ENCODE results near the gene HMCN2.

DNA sequence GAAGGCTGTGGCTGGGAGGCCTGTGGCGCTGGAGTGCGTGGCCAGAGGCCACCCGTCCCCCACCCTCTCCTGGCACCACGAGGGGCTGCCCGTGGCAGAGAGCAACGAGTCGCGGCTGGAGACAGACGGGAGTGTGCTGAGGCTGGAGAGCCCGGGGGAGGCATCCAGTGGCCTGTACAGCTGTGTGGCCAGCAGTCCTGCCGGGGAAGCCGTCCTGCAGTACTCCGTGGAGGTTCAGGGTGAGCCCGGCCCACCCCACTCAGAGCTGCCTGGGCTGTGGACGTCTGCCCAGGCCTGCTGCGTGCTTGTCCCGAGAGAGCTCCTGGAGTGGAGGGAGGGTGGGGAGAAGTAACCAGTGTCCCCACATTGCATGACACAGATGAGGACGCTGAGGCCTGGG, 89.2 kb downstream of the HMCN2 start:
- TF ChIP-seq POLR2AphosphoS5 (IDR thresholded peaks at IDR 0.05; ENCODE audit: low read depth, low read length) (no peak), YY1 (IDR thresholded peaks at IDR 0.05; ENCODE audit: low read depth) (no peak), EZH2phosphoT487 (IDR thresholded peaks at IDR 0.05; ENCODE audit: borderline replicate concordance, low read depth) (no peak), MEF2A (IDR thresholded peaks at IDR 0.05; ENCODE audit: borderline replicate concordance, low read depth) (no peak), RAD21 (IDR thresholded peaks at IDR 0.05; ENCODE audit: low read length) (no peak), FOSL2 (IDR thresholded peaks at IDR 0.05; ENCODE audit: borderline replicate concordance, low read depth) (no peak), EP300 (IDR thresholded peaks at IDR 0.05; ENCODE audit: borderline replicate concordance in 1 of 2, low read depth in 1 of 2, low read length in 1 of 2) (no peak), RFX5 (IDR thresholded peaks at IDR 0.05; ENCODE audit: low read length) (no peak)
- TF ChIP-seq, protein P1, sequence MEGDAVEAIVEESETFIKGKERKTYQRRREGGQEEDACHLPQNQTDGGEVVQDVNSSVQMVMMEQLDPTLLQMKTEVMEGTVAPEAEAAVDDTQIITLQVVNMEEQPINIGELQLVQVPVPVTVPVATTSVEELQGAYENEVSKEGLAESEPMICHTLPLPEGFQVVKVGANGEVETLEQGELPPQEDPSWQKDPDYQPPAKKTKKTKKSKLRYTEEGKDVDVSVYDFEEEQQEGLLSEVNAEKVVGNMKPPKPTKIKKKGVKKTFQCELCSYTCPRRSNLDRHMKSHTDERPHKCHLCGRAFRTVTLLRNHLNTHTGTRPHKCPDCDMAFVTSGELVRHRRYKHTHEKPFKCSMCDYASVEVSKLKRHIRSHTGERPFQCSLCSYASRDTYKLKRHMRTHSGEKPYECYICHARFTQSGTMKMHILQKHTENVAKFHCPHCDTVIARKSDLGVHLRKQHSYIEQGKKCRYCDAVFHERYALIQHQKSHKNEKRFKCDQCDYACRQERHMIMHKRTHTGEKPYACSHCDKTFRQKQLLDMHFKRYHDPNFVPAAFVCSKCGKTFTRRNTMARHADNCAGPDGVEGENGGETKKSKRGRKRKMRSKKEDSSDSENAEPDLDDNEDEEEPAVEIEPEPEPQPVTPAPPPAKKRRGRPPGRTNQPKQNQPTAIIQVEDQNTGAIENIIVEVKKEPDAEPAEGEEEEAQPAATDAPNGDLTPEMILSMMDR (IDR thresholded peaks at IDR 0.05) = no peak
- TF ChIP-seq, protein P2, sequence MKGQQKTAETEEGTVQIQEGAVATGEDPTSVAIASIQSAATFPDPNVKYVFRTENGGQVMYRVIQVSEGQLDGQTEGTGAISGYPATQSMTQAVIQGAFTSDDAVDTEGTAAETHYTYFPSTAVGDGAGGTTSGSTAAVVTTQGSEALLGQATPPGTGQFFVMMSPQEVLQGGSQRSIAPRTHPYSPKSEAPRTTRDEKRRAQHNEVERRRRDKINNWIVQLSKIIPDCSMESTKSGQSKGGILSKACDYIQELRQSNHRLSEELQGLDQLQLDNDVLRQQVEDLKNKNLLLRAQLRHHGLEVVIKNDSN (IDR thresholded peaks at IDR 0.05; ENCODE audit: borderline replicate concordance, low read depth) = no peak
- TF ChIP-seq, protein P3, sequence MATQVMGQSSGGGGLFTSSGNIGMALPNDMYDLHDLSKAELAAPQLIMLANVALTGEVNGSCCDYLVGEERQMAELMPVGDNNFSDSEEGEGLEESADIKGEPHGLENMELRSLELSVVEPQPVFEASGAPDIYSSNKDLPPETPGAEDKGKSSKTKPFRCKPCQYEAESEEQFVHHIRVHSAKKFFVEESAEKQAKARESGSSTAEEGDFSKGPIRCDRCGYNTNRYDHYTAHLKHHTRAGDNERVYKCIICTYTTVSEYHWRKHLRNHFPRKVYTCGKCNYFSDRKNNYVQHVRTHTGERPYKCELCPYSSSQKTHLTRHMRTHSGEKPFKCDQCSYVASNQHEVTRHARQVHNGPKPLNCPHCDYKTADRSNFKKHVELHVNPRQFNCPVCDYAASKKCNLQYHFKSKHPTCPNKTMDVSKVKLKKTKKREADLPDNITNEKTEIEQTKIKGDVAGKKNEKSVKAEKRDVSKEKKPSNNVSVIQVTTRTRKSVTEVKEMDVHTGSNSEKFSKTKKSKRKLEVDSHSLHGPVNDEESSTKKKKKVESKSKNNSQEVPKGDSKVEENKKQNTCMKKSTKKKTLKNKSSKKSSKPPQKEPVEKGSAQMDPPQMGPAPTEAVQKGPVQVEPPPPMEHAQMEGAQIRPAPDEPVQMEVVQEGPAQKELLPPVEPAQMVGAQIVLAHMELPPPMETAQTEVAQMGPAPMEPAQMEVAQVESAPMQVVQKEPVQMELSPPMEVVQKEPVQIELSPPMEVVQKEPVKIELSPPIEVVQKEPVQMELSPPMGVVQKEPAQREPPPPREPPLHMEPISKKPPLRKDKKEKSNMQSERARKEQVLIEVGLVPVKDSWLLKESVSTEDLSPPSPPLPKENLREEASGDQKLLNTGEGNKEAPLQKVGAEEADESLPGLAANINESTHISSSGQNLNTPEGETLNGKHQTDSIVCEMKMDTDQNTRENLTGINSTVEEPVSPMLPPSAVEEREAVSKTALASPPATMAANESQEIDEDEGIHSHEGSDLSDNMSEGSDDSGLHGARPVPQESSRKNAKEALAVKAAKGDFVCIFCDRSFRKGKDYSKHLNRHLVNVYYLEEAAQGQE (IDR thresholded peaks at IDR 0.05; ENCODE audit: low read depth, low read length) = no peak
- TF ChIP-seq, protein P4, sequence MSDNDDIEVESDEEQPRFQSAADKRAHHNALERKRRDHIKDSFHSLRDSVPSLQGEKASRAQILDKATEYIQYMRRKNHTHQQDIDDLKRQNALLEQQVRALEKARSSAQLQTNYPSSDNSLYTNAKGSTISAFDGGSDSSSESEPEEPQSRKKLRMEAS (IDR thresholded peaks at IDR 0.05; ENCODE audit: low read depth) = no peak
